ENCODE measurements around the gene IFNK.

IFNK gene

DNA sequence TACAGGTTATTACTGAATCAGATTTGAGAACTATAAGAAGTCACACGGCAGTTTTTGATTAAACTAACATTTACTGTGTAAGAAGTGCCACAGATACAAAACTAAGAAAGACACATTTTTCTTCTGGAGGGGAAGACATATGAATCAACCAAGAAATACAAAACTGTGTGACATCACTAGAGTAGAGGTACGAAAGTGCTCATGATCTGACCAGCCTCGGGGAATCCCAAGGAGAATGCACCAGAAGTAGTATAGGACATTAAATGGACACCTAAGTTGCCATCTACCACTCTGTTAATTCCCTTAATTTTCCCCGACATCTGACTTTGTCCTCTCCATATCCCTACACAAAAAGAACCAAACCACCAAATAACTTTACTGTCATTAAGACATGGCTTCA, 5.3 kb upstream of the IFNK start:
- Histone ChIP-seq H3K36me3 (replicated peaks; ENCODE audit: low read depth, low read length) (no peaks in the 10 kb centered on the region), H3K27me3 (ENCODE audit: low read depth, low read length) (peaks cover 8% of the 10 kb centered on the region; the same call in 1 of the 2 replicates), H3K27ac (ENCODE audit: low read length) (no peak overlapping the region), H3K4me2 (ENCODE audit: low read length) (no peak overlapping the region), H2AFZ (ENCODE audit: low read depth, low read length) (no peak overlapping the region), H3K9ac (ENCODE audit: low read length) (no peak overlapping the region), H3K79me2 (ENCODE audit: low read length) (no peaks in the 10 kb centered on the region), H3K9me3 (ENCODE audit: insufficient read depth, low read length) (no peaks in the 10 kb centered on the region), H3K4me3 (ENCODE audit: low read length) (no peak overlapping the region), H3K4me1 (ENCODE audit: low read length) (no peaks in the 10 kb centered on the region), H4K20me1 (ENCODE audit: insufficient read depth, low read length) (no peaks in the 10 kb centered on the region)
- no peak for TF ChIP-seq EZH2phosphoT487 (IDR thresholded peaks at IDR 0.05; ENCODE audit: low read depth)
- TF ChIP-seq, protein P1, sequence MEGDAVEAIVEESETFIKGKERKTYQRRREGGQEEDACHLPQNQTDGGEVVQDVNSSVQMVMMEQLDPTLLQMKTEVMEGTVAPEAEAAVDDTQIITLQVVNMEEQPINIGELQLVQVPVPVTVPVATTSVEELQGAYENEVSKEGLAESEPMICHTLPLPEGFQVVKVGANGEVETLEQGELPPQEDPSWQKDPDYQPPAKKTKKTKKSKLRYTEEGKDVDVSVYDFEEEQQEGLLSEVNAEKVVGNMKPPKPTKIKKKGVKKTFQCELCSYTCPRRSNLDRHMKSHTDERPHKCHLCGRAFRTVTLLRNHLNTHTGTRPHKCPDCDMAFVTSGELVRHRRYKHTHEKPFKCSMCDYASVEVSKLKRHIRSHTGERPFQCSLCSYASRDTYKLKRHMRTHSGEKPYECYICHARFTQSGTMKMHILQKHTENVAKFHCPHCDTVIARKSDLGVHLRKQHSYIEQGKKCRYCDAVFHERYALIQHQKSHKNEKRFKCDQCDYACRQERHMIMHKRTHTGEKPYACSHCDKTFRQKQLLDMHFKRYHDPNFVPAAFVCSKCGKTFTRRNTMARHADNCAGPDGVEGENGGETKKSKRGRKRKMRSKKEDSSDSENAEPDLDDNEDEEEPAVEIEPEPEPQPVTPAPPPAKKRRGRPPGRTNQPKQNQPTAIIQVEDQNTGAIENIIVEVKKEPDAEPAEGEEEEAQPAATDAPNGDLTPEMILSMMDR (IDR thresholded peaks at IDR 0.05; ENCODE audit: low read depth, low read length): no peak

DNA sequence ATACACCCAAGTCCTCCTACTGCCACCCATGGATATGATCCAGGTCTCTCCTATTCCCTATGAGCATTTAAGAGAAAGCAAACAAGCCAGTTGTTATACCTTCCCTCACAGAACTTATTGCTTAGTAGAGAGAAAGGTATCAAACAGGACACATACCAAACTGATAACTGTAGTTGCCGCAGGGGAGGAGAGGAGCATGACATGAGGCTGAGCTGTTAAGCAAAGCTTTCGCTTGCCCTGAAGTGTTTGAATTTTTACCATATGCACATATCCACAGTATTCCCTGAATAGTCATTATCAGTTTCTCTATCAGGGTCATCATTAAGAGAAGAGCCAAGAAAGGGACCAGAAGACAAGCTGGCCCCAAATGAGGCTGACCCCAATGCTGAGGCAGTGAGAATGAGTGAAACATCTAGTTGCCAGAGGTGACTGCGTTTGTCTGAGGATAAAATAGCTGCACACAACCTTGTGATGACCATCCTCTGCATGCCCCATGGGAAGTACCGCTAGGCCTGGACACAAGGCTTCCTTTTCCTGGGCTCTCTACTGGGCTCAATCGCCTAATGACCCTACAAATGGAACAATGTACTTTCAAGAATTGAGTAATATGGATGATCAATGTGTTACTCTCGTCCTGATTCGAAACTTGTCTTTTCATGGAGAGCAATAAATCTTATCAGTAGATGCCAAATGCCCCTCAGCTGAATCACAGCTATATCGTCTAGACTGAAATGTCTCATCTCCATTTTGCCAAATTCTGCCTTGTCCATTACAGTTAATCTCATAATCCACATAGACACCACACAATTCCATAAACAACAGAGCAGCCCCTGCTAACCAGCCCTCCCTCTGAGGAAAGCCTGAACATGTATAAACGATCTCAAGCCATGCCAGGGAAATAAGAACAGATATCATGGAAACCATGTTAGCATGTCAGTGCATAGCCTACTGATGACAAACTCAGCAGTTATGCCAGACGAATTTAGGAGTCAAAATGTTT, 4.3 kb upstream of the IFNK start:
- H3K27me3 ChIP-seq (ENCODE audit: low read depth, low read length): peaks cover 13% of the 10 kb centered on the region; the same call in 1 of the 2 replicates
- H3K4me1 ChIP-seq (ENCODE audit: low read length): no peaks in the 10 kb centered on the region
- H3K36me3 ChIP-seq (replicated peaks; ENCODE audit: low read depth, low read length): no peaks in the 10 kb centered on the region
- no peak overlapping the region for H3K4me2 ChIP-seq (ENCODE audit: low read length)
- no peak overlapping the region for H3K27ac ChIP-seq (ENCODE audit: low read length)
- TF ChIP-seq EZH2phosphoT487 (IDR thresholded peaks at IDR 0.05; ENCODE audit: low read depth): no peak
- TF ChIP-seq, protein P1 (IDR thresholded peaks at IDR 0.05; ENCODE audit: low read depth, low read length): no peak
- H3K9ac ChIP-seq (ENCODE audit: low read length): no peak overlapping the region
- no peak overlapping the region for H3K4me3 ChIP-seq (ENCODE audit: low read length)
- no peaks in the 10 kb centered on the region for H4K20me1 ChIP-seq (ENCODE audit: insufficient read depth, low read length)
- no peaks in the 10 kb centered on the region for H3K9me3 ChIP-seq (ENCODE audit: insufficient read depth, low read length)
- H3K79me2 ChIP-seq (ENCODE audit: low read length): no peaks in the 10 kb centered on the region
- H2AFZ ChIP-seq (ENCODE audit: low read depth, low read length): no peak overlapping the region

DNA sequence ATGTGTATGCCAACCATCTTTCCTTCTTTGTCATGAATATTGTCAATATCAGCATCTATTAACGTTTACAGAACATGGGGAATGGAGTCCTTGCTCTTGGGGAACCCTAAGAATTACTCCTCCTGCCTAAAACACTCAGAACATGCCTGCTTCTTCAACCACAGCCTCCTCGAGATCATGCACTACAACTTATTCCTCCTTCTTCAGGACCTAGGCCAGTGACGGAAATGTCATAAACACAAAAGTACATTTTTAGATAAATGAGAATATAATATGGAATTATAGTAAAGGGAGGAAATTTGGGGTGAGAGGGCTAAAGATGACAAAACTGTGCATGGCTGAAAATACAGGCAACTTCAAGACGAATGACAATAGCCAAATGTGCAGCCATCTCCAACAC, 3.1 kb upstream of the IFNK start:
- Histone ChIP-seq H3K79me2 (ENCODE audit: low read length) (no peaks in the 10 kb centered on the region), H3K9me3 (ENCODE audit: insufficient read depth, low read length) (no peaks in the 10 kb centered on the region), H3K4me2 (ENCODE audit: low read length) (no peak overlapping the region), H3K4me1 (ENCODE audit: low read length) (no peaks in the 10 kb centered on the region), H3K27ac (ENCODE audit: low read length) (no peak overlapping the region), H3K36me3 (replicated peaks; ENCODE audit: low read depth, low read length) (no peaks in the 10 kb centered on the region), H4K20me1 (ENCODE audit: insufficient read depth, low read length) (no peaks in the 10 kb centered on the region), H3K27me3 (ENCODE audit: low read depth, low read length) (peaks cover 22% of the 10 kb centered on the region), H3K4me3 (ENCODE audit: low read length) (no peak overlapping the region), H3K9ac (ENCODE audit: low read length) (no peak overlapping the region), H2AFZ (ENCODE audit: low read depth, low read length) (no peak overlapping the region)
- TF ChIP-seq, protein P1 (IDR thresholded peaks at IDR 0.05; ENCODE audit: low read depth, low read length): no peak
- TF ChIP-seq EZH2phosphoT487 (IDR thresholded peaks at IDR 0.05; ENCODE audit: low read depth): no peak

DNA sequence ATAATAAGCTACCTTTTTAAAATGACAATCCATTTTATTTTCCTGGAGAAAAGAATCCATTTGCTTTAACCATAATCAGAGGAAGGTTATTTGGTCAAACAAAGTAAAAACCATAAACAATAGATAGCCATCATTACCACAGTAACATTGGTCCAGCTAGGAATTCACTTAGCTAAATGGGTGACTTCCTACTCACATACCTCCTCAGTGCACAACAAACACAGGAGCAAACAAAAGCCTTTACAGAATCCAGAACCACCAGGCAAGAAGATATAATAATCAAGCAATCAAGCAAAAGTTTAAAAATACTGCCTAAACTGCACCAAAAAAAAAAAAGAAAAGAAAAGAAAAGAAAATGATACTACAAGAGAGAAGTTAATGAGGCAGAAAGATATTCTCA, 949 bp upstream of the IFNK start:
- peaks cover 38% of the 10 kb centered on the region for H3K27me3 ChIP-seq (ENCODE audit: low read depth, low read length)
- H3K27ac ChIP-seq (ENCODE audit: low read length): no peak overlapping the region
- H3K4me1 ChIP-seq (ENCODE audit: low read length): no peaks in the 10 kb centered on the region
- H2AFZ ChIP-seq (ENCODE audit: low read depth, low read length): no peak overlapping the region
- H3K36me3 ChIP-seq (replicated peaks; ENCODE audit: low read depth, low read length): no peaks in the 10 kb centered on the region
- H3K9ac ChIP-seq (ENCODE audit: low read length): no peak overlapping the region
- 0 out of 2 replicates have a peak, but pooled peaks cover 6% of the 10 kb centered on the region for H4K20me1 ChIP-seq (ENCODE audit: insufficient read depth, low read length)
- H3K9me3 ChIP-seq (ENCODE audit: insufficient read depth, low read length): no peaks in the 10 kb centered on the region
- TF ChIP-seq, protein P1 (IDR thresholded peaks at IDR 0.05; ENCODE audit: low read depth, low read length): no peak
- no peak for TF ChIP-seq EZH2phosphoT487 (IDR thresholded peaks at IDR 0.05; ENCODE audit: low read depth)
- no peak overlapping the region for H3K4me3 ChIP-seq (ENCODE audit: low read length)
- H3K4me2 ChIP-seq (ENCODE audit: low read length): no peak overlapping the region
- no peaks in the 10 kb centered on the region for H3K79me2 ChIP-seq (ENCODE audit: low read length)

All from OCI-LY3 (cell line).